SK-N-SH (cell line): ENCODE results near the gene DEAF1.

ENCODE experiments used
- EP300 ChIP-seq, 2 experiments: IDR thresholded peaks; 2 replicates each; pipeline versions ENCODE4 v1.4.0 to v1.6.1; 2012; ENCODE audit warnings: borderline replicate concordance in 1 of 2, low read depth in 1 of 2, low read length in 1 of 2
- EZH2phosphoT487 ChIP-seq: fragments of 200-600 bp; sonication (generic); IDR thresholded peaks from 2 replicates; pipeline ENCODE4 v1.6.1; 2017; ENCODE audit warnings: low read depth, mixed run types, mild to moderate bottlenecking, antibody characterized with exemption, moderate library complexity, borderline replicate concordance
- MXI1 ChIP-seq: IDR thresholded peaks from 2 replicates; pipeline ENCODE4 v1.6.1; 2012; ENCODE audit warnings: mild to moderate bottlenecking, low read depth, low read length, improper control_type of control experiment
- NRF1 ChIP-seq: IDR thresholded peaks from 2 replicates; pipeline ENCODE4 v1.6.1; 2012; ENCODE audit warnings: low read depth, mild to moderate bottlenecking, low read length
- POLR2AphosphoS5 ChIP-seq: IDR thresholded peaks from 2 replicates; pipeline ENCODE4 v1.6.1; 2012; ENCODE audit warnings: low read depth, low read length
- REST ChIP-seq: IDR thresholded peaks from 2 replicates; pipeline ENCODE4 v1.6.1; 2012; ENCODE audit warnings: mild to moderate bottlenecking, low read depth, low read length, moderate library complexity
- TF ChIP-seq, protein P1 (sequence below): IDR thresholded peaks from 2 replicates; pipeline ENCODE4 v1.4.0; 2012; ENCODE audit warnings: low read depth, borderline replicate concordance
- TF ChIP-seq, protein P2 (sequence below): fragments of 200-600 bp; sonication (generic); IDR thresholded peaks from 2 replicates; pipeline ENCODE4 v1.6.1; 2017; ENCODE audit warnings: antibody characterized with exemption, mild to moderate bottlenecking, moderate library complexity
- TF ChIP-seq, protein P3 (sequence below): fragments of 150-350 bp; IDR thresholded peaks from 2 replicates; pipeline ENCODE4 v1.6.1; 2017; ENCODE audit warnings: antibody characterized with exemption, low read length, low read depth, borderline replicate concordance
- TF ChIP-seq, protein P4 (sequence below): fragments of 150-350 bp; IDR thresholded peaks from 2 replicates; pipeline ENCODE4 v1.6.1; 2016; ENCODE audit warnings: mild to moderate bottlenecking, low read depth, low read length
- TF ChIP-seq, protein P5 (sequence below): IDR thresholded peaks from 2 replicates; pipeline ENCODE4; 2012

- TF ChIP-seq EP300 (IDR thresholded peaks at IDR 0.05; ENCODE audit: borderline replicate concordance in 1 of 2, low read depth in 1 of 2, low read length in 1 of 2) (no peak), MXI1 (no peak), NRF1 (no peak), REST (no peak), POLR2AphosphoS5 (no peak), EZH2phosphoT487 (no peak)
- TF ChIP-seq, protein P1, sequence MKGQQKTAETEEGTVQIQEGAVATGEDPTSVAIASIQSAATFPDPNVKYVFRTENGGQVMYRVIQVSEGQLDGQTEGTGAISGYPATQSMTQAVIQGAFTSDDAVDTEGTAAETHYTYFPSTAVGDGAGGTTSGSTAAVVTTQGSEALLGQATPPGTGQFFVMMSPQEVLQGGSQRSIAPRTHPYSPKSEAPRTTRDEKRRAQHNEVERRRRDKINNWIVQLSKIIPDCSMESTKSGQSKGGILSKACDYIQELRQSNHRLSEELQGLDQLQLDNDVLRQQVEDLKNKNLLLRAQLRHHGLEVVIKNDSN = no peak
- TF ChIP-seq, protein P2, sequence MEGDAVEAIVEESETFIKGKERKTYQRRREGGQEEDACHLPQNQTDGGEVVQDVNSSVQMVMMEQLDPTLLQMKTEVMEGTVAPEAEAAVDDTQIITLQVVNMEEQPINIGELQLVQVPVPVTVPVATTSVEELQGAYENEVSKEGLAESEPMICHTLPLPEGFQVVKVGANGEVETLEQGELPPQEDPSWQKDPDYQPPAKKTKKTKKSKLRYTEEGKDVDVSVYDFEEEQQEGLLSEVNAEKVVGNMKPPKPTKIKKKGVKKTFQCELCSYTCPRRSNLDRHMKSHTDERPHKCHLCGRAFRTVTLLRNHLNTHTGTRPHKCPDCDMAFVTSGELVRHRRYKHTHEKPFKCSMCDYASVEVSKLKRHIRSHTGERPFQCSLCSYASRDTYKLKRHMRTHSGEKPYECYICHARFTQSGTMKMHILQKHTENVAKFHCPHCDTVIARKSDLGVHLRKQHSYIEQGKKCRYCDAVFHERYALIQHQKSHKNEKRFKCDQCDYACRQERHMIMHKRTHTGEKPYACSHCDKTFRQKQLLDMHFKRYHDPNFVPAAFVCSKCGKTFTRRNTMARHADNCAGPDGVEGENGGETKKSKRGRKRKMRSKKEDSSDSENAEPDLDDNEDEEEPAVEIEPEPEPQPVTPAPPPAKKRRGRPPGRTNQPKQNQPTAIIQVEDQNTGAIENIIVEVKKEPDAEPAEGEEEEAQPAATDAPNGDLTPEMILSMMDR = no peak
- TF ChIP-seq, protein P3, sequence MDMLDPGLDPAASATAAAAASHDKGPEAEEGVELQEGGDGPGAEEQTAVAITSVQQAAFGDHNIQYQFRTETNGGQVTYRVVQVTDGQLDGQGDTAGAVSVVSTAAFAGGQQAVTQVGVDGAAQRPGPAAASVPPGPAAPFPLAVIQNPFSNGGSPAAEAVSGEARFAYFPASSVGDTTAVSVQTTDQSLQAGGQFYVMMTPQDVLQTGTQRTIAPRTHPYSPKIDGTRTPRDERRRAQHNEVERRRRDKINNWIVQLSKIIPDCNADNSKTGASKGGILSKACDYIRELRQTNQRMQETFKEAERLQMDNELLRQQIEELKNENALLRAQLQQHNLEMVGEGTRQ = no peak
- TF ChIP-seq, protein P4, sequence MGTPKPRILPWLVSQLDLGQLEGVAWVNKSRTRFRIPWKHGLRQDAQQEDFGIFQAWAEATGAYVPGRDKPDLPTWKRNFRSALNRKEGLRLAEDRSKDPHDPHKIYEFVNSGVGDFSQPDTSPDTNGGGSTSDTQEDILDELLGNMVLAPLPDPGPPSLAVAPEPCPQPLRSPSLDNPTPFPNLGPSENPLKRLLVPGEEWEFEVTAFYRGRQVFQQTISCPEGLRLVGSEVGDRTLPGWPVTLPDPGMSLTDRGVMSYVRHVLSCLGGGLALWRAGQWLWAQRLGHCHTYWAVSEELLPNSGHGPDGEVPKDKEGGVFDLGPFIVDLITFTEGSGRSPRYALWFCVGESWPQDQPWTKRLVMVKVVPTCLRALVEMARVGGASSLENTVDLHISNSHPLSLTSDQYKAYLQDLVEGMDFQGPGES = no peak
- TF ChIP-seq, protein P5, sequence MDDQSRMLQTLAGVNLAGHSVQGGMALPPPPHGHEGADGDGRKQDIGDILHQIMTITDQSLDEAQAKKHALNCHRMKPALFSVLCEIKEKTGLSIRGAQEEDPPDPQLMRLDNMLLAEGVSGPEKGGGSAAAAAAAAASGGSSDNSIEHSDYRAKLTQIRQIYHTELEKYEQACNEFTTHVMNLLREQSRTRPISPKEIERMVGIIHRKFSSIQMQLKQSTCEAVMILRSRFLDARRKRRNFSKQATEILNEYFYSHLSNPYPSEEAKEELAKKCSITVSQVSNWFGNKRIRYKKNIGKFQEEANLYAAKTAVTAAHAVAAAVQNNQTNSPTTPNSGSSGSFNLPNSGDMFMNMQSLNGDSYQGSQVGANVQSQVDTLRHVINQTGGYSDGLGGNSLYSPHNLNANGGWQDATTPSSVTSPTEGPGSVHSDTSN = no peak
These were observed 191 bp upstream of the DEAF1 start for GRCh38 chr11:695288-695537.
